Right forelimb (tissue), 1 donor: ENCODE data around the gene POM121.
"Not testable (repeated sequence)": the region's sequence is repeated elsewhere in the genome, so short reads cannot be mapped to it uniquely, and the experiment has no call there.

Source experiments
- DNase-seq: peaks from one replicate; pipeline ENCODE4 v3.0.0-alpha.2; 2018

The POM121 gene

DNA sequence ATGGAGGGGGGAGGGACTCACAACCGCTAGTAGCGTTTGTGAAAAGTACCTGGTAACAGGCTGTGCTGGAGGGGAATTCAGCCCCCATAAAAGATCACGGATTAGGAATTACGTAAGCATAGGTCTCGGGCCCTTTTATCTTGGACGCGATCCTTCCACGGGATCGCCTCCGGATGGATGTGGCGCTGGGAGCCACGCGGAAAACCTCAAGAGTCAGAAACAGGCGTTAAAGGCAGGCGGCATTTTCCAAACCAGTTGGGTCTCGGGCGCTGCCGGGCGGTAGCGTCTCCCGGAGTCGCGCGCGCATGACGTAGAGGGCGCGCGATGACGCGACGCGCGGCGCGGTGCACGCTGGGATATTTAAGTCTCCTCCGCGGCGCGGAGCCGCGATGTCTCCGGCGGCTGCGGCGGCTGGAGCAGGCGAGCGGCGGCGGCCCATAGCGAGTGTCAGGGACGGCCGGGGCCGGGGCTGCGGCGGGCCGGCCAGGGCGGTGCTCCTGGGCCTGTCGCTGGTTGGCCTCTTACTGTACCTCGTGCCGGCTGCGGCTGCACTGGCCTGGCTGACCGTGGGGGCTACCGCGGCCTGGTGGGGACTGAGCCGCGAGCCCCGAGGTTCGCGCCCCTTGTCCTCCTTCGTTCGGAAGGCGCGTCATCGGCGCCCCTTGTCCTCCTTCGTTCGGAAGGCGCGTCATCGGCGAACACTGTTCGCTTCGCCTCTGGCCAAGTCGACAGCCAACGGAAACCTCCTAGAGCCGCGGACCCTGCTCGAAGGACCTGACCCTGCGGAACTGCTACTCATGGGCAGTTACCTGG lies at the start of gene POM121:
POM121 (plus strand) TSS at position 363 of the 813 bp plus-strand sequence; CDS start at position 390, 27 bp downstream.
- peak; percentile 91 for DNase-seq

DNA sequence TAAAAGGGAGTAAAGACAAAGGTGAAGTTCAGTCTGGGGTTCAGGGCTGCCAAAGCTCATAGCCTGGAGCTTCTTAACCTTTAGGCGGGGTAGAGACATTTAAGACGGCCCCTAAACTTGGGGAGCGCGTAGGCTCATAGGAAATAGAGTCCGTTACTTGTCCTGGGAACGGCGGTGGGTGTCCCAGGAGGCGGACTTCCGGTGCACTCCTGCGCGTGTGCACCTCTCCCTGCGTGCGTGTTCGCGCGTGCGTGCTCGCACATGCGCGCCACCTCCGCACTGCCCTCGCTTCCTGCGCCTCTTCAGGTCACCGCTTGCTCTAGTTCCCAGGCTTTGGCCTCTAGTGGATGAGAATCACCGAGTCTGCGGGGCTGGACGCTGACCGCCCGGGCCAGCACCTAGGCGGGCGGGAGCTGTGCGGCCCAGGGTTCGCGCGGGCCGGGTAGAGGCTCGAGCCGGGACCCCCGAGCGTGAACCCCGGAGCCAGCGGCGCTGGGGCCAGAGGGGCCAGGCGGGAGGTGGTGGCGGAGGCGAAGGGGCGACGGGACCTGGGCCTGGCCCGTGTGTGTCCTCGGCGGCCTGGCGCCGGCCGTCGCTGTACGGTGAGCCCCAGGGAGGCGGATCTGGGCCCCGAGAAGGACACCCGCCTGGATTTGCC lies 45.7 kb upstream of the POM121 start:
- DNase-seq = peak; percentile 85

- peak; percentile 47 for DNase-seq
Observed at GRCh38 chr7:72879737-72880215, 45.1 kb upstream of the POM121 start.

- DNase-seq = not testable (repeated sequence)
Observed at GRCh38 chr7:72891750-72892149, 33.1 kb upstream of the POM121 start.

- DNase-seq = not testable (repeated sequence)
Observed at GRCh38 chr7:72904740-72905139, 20.2 kb upstream of the POM121 start.

DNA sequence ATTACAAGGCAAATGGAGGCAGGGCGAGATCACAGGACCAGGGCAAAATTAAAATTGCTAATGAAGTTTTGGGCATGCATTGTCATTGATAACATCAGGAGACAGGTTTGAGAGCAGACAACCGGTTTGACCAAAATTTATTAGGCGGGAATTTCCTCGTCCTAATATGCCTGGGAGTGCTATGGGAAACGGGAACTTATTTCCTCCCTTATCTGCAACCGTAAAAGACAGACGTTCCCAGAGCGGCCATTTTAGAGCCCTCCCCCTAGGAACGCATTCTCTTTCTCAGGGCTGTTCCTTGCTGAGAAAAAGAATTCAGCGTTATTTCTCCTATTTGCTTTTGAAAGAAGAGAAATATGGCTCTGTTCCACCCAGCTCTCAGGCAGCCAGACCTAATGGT lies 16.5 kb upstream of the POM121 start:
- DNase-seq = not testable (repeated sequence)

DNA sequence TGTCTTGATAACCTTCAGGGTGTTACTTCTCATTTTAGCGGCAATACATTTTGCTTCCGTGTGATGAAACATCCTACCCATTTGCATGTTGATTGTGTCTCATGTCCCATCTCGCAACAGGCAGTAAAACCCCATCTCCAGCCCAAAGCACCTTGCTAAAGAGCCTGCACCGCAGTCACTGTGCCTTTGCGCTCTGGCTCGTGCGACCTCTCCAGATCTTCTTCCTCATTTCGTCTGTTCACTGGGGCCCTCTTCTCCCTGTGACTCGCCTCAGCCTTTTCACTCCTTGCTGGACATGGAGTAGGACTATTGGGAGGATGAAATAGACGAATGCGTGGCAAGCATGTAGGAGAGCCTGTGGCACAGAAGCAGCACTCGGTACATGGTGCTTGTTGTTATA lies 13.5 kb upstream of the POM121 start:
- DNase-seq = not testable (repeated sequence)

DNA sequence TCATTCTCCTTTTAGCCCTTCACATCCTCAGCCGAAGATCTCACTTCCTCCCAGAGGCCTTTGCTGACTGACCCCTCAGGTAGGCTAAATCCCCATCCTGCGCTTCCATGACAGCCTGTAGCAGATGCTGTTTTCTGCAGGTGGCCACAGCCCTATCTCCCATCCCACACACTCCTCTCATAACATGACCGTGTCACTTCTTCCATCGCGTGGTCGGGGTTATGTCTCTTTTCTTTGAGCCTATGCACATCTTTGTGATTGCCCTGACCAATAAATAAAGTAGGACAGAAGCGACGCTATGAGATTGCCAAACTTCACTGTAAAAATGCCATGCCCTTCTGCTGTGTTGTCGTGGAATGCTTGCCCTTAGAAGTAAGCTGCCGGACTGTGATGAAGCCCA lies 11.1 kb upstream of the POM121 start:
- DNase-seq = not testable (repeated sequence)

DNA sequence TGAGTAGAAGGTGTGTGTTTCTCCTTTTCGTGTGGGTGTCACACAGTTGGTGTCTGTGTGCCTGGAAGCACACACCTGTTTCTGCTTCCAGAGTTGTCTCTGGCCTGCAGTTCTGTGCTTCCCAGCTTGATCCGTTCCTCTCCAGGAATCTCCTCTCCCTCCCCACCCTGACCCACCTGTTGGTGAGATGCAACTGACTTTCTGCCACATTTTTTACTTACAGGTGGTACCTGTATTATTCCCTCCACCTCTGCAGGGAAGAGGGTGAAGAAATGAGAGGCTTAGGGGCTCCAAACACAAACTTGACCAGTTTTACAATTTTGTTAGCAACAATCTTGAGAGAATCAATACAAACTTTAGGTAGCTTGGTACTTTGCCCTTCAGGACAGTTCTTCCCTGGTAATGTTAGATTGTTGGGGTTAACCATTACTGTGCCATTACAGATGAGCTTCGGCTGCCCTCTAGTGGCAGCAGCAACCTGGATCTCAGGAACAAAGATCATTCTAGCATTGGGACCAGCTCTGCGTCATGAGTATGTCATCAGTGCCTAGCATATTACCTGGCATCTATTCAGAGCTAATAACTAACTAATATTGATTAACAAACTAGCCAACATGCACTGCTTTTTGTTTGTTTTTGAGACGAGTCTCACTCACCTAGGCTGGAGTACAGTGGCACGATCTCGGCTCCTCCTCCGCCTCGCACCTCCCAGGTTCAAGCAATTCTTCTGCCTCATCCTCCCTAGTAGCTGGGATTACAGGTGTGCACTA lies 10.0 kb upstream of the POM121 start:
- DNase-seq = not testable (repeated sequence)

DNA sequence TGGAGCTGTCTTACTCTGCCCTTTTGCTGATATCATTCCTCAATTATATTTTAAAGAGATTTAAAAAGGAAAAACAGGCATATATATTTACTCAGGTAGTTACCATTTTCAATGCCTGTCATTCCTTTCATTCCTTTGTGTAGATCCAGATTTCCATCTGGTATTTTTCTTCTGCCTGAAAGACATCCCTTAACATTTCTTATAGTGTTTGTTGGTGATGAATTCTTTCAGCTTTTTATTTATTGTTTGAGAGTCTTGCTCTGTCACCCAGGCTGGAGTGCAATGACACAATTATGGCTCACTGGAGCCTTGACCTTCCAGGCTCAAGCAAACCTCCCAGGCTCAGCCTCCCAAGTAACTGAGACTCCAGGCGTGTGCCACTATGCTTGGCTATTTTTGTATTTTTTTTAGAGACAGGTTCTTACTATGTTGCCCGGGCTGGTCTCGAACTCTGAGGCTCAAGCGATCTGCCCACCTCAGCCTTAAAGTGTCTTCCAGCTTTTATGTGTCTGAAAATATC lies 5.6 kb upstream of the POM121 start:
- no peak for DNase-seq

- DNase-seq = no peak
Observed at GRCh38 chr7:72924386-72924732, 536 bp upstream of the POM121 start.

DNA sequence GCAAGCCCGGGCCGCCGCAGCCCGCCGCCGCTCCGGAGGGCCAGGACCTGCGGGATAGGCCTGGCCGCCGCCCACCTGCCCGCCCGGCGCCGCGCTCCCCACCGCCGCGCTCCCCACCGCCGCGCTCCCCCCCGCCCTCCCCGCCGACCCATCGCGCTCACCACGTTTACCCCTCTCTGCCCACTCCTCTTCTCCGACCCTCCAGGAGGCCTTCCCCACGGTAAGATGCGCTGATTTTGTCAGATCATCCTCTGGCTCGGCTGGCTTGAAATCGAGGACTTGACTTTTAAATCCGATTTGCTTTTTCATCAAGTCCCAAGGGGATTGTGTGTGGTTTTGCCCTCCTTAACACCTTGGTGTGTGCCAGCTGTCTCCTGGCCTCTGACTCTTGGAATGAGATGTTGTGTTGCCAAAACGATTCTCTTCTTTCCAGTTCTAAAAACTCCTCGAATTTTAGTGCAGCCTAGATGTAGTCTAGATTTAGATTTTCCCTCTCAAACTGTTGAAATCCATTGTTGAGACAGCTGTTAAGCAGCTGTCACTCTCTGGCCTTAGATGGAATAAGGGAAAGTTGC lies 738 bp downstream of the POM121 start:
- DNase-seq = peak; percentile 50

DNA sequence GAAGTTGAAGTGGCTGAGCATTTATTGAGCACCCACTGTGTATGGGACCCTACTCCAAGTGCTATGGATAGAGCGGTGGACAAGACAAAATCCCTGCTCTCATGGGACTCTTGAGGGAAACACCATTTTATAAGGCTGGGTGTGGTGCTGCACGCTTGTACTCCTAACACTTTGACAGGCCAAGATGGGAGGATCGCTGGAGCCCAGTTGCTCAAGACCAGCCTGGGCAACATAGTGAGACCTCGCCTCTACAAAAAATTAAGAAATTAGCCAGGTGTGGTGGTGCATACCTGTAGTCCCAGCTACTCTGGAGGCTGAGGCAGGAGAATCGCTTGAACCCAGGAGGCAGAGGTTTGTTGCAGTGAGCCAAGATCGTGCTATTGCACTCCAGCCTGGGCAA lies 2.9 kb downstream of the POM121 start:
- not testable (repeated sequence) for DNase-seq

DNA sequence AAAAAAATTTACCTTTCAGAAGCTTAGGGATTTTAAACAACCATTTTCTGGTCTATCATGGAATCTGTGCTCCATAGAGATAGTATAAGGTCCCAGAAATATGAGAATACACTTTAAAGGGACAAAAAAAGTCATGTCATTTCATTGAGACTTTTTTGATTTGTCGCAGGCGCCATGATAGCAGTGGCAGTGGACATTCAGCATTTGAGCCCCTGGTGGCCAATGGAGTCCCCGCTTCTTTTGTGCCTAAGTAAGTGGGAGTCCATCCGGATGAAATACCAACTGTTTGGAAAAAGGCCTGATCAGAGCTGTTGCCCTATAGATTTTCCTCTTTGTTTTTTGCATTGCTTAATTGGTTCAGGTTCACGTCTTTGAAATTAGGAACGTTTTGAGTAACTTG lies 3.3 kb downstream of the POM121 start:
- DNase-seq = not testable (repeated sequence)

DNA sequence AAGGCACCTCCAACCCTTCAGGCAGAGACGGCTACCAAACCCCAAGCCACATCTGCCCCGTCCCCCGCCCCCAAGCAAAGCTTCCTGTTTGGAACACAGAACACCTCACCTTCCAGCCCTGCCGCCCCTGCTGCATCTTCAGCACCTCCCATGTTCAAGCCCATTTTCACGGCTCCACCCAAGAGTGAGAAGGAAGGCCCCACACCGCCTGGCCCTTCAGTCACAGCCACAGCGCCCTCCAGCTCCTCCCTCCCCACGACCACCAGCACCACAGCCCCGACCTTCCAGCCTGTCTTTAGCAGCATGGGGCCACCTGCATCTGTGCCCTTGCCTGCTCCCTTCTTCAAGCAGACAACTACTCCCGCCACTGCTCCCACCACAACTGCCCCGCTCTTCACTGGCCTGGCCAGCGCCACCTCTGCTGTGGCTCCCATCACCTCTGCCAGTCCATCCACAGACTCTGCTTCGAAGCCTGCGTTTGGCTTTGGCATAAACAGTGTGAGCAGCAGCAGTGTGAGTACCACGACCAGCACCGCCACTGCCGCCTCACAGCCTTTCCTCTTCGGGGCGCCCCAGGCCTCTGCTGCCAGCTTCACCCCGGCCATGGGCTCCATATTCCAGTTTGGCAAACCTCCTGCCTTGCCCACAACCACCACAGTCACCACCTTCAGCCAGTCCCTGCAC lies 17.3 kb downstream of the POM121 start:
- not testable (repeated sequence) for DNase-seq

GRCh38 chr7:72942956-72943355 lies 18.1 kb downstream of the POM121 start:
- DNase-seq = not testable (repeated sequence)

DNA sequence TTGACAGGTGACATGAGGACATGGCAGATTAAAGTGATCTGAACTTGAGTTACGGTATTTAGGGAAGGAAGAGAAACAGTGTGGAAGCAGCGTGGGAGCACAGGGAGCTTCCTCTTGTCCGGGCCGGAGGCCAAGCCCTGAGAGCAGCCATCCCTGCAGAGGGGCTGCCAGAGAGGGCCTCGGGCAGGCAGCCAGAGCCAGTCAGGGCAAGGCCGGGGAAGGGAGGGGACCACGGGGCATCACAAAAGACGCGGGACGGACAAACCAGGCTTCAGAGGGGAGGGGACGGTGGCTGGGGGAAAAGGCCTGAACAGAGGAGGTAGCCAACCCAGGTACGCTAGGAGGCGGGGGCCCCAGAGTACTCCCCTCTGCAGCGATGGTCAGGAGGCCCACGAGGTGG lies 20.0 kb downstream of the POM121 start:
- not testable (repeated sequence) for DNase-seq

- not testable (repeated sequence) for DNase-seq
Observed at GRCh38 chr7:72945597-72945996, 20.7 kb downstream of the POM121 start.

DNA sequence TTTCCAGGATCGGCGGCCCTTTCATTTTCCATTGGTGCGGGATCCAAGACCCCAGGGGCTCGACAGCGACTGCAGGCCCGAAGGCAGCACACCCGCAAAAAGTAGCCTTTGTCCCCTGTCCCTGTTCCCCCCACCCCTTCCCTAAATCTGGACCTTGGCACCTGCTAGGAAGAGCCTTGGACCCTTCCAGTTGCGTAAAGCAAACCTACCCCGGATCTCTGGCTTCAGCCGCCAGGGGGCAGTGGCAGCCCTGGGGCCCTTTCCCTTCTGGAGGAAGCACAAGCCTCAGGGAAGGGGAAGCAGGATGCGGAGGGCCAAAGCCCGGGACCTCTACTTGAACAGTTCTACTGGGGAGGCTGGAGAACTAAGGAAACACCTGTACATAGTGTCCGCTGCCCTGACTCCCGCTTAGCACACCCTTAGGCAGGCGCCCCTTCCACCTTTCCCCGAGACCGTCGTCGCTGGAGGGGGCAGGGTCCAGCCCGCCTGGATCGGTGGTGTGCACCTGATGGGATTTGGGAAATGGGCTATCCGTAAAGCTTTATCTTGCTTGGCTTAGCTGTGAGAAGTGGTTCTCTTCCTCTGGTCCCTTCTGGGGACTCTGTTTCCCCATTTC lies 21.3 kb downstream of the POM121 start:
- DNase-seq = not testable (repeated sequence)

- DNase-seq = not testable (repeated sequence)
Observed at GRCh38 chr7:72948714-72949113, 23.8 kb downstream of the POM121 start.

DNA sequence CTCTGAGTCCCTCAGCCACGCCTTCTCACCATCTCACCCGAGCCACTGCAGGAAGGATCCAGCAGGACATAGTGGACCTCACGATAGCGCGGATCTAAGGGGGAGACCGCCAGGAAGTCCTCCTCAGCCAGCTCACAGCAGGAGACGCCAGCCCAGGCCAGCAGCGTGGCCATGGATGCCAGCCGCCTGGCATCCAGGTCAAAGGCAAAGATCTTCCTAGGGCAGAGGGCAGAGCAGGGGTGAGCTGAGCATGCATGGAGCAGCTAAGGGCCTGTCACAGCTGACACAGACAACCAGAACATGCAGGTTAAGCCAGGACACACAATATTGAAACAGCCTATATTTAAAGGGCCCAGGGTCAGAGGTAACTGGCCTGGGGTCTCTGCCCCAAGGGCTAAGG lies 24.4 kb downstream of the POM121 start:
- not testable (repeated sequence) for DNase-seq

GRCh38 chr7:72949686-72950085 lies 24.8 kb downstream of the POM121 start:
- not testable (repeated sequence) for DNase-seq
